PC-3 (cell line): ENCODE data around the gene B4GALT5. TPM values are rescaled to one million over a fixed set of nuclear protein-coding genes. Genes with fewer than 3 reads are reported as not detected.
A peak's percentile ranks its signal among the peaks of the same experiment; 100 is the strongest.

Source experiments
- ATAC-seq: fragments of 200-7000 bp; cut with Tn5 transposase; 2 replicates; pipeline ENCODE4 v1.9.1; 2020; ENCODE audit warnings: mild to moderate bottlenecking, moderate library complexity
- BruUV-seq: library from RNA; stranded (reverse); fragments of 400-500 nt; replicated peaks from 2 replicates; lab custom pipeline; 2021; lab: Mats Ljungman, UMichigan
- CTCF ChIA-PET: fragments of 300-600 bp; sonication (Branson Sonifier 250); formaldehyde crosslinking; loops from one replicate; lab custom pipeline; 2022; ENCODE audit warnings: antibody characterized with exemption; lab: Charles Lee
- POLR2A ChIA-PET: fragments of 300-600 bp; sonication (Branson Sonifier 250); formaldehyde crosslinking; loops from one replicate; lab custom pipeline; 2022; ENCODE audit warnings: antibody characterized with exemption; ENCODE audit not compliant: unreplicated experiment; lab: Charles Lee
- DNase-seq: peaks from one replicate; pipeline ENCODE4 v3.0.0-alpha.2; 2015
- H2AFZ ChIP-seq: fragments of 300-600 bp; sonication (generic); 2 replicates; pipeline ENCODE4 v1.6.0; 2016; ENCODE audit warnings: antibody characterized with exemption, low read length
- H3F3A ChIP-seq: fragments of 300-600 bp; sonication (generic); one replicate; pipeline ENCODE4 v1.6.0; 2017; ENCODE audit warnings: antibody characterized with exemption, low read length, control low read depth, mild to moderate bottlenecking; ENCODE audit not compliant: unreplicated experiment
- H3K27ac ChIP-seq: fragments of 300-600 bp; sonication (generic); 2 replicates; pipeline ENCODE4 v1.5.1; 2016; ENCODE audit warnings: mild to moderate bottlenecking, low read length
- H3K27me3 ChIP-seq: fragments of 300-600 bp; sonication (generic); 2 replicates; pipeline ENCODE4 v1.6.1; 2016; ENCODE audit warnings: low read length, mixed read lengths
- H3K36me3 ChIP-seq: fragments of 300-600 bp; sonication (generic); 2 replicates; pipeline ENCODE4 v1.6.1; 2016; ENCODE audit warnings: low read depth, mixed run types, low read length, mixed read lengths
- H3K4me1 ChIP-seq: fragments of 300-600 bp; sonication (generic); 2 replicates; pipeline ENCODE4 v1.5.1; 2016; ENCODE audit warnings: low read length; ENCODE audit not compliant: insufficient read depth
- H3K4me2 ChIP-seq: fragments of 300-600 bp; sonication (generic); 2 replicates; pipeline ENCODE4 v1.6.0; 2016; ENCODE audit warnings: low read length
- H3K4me3 ChIP-seq: fragments of 300-600 bp; sonication (generic); 2 replicates; pipeline ENCODE4 v1.5.1; 2016; ENCODE audit warnings: mild to moderate bottlenecking, low read length, mixed read lengths
- H3K79me2 ChIP-seq: fragments of 300-600 bp; sonication (generic); 2 replicates; pipeline ENCODE4 v1.6.1; 2017; ENCODE audit warnings: low read length, mixed read lengths
- H3K9ac ChIP-seq: fragments of 300-600 bp; sonication (generic); 2 replicates; pipeline ENCODE4 v1.6.0; 2016; ENCODE audit warnings: mild to moderate bottlenecking, low read length
- H3K9me2 ChIP-seq: fragments of 300-600 bp; sonication (generic); replicated peaks from 2 replicates; pipeline ENCODE4 v1.6.1; 2016; ENCODE audit warnings: mixed run types, low read length, mixed read lengths
- H3K9me3 ChIP-seq: fragments of 300-600 bp; sonication (generic); 2 replicates; pipeline ENCODE4 v1.6.1; 2016; ENCODE audit warnings: low read length, mixed read lengths
- H4K20me1 ChIP-seq: fragments of 300-600 bp; sonication (generic); 2 replicates; pipeline ENCODE4 v1.6.1; 2016; ENCODE audit warnings: low read length, mixed read lengths
- EZH2 ChIP-seq: fragments of 300-600 bp; sonication (generic); IDR thresholded peaks from one replicate; pipeline ENCODE4 v1.6.1; 2017; ENCODE audit warnings: antibody characterized with exemption, mild to moderate bottlenecking, low read length; ENCODE audit not compliant: unreplicated experiment
- EZH2phosphoT487 ChIP-seq: fragments of 300-600 bp; sonication (generic); IDR thresholded peaks from 2 replicates; pipeline ENCODE4 v1.6.1; 2018; ENCODE audit warnings: mild to moderate bottlenecking, antibody characterized with exemption, low read length, borderline replicate concordance
- intact Hi-C: fragments of 100-400 bp; cut with micrococcal nuclease; formaldehyde crosslinking; loops from 2 replicates; pipeline ENCODE4 v1.9.0; 2023
- total RNA-seq: library from RNA; depleted of rRNA; stranded (reverse); fragments of >200 nt; gene quantifications from 2 replicates; pipeline ENCODE4 v1.2.3, GENCODE V29; 2014
- TF ChIP-seq, protein P1 (sequence below): fragments of 300-600 bp; sonication (generic); conservative IDR thresholded peaks from 2 replicates; pipeline ENCODE4 v1.5.1; 2017; ENCODE audit warnings: antibody characterized with exemption, low read depth, mild to moderate bottlenecking, low read length

The B4GALT5 gene
- total RNA-seq, 1 experiment from 2014 or later: 18.1 TPM

DNA sequence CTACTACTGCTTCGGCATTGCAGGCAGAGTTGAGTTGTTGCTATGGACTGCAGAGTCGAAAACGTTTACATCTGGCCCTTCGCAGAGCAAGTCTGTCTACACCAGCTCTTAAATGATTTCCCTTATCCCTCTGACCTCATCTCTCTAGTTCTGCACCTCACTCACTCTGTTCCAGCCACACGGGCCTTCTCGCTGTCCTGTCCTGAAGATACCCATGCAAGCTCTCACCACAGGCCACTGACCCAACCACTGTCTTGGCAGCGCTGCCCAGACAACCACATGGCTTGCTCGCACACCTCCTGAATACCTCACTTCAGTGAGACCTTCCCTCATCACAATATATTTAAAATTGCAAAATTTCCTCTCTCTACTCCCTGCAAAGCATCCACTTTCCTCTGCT lies 31.4 kb downstream of the B4GALT5 start:
- 0 out of 2 replicates have a peak overlapping the region, but pooled peaks have one; percentile 5 for H3K27ac ChIP-seq
- DNase-seq (no peak), ATAC-seq (no peak)
- H3K9ac ChIP-seq: no peak overlapping the region
- H3K4me3 ChIP-seq: no peak overlapping the region
- intact Hi-C loops: no loop called here
- no peaks in the 10 kb centered on the region for H3F3A ChIP-seq
- TF ChIP-seq EZH2: no peak
- TF ChIP-seq, protein P1, sequence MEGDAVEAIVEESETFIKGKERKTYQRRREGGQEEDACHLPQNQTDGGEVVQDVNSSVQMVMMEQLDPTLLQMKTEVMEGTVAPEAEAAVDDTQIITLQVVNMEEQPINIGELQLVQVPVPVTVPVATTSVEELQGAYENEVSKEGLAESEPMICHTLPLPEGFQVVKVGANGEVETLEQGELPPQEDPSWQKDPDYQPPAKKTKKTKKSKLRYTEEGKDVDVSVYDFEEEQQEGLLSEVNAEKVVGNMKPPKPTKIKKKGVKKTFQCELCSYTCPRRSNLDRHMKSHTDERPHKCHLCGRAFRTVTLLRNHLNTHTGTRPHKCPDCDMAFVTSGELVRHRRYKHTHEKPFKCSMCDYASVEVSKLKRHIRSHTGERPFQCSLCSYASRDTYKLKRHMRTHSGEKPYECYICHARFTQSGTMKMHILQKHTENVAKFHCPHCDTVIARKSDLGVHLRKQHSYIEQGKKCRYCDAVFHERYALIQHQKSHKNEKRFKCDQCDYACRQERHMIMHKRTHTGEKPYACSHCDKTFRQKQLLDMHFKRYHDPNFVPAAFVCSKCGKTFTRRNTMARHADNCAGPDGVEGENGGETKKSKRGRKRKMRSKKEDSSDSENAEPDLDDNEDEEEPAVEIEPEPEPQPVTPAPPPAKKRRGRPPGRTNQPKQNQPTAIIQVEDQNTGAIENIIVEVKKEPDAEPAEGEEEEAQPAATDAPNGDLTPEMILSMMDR: no peak
- H2AFZ ChIP-seq: no peak overlapping the region
- ChIA-PET POLR2A (no interaction called here), CTCF (no interaction called here)
- H4K20me1 ChIP-seq: no peaks in the 10 kb centered on the region
- H3K36me3 ChIP-seq: 0 out of 2 replicates have a peak, but pooled peaks cover 3% of the 10 kb centered on the region
- H3K9me3 ChIP-seq: no peaks in the 10 kb centered on the region
- H3K27me3 ChIP-seq: no peaks in the 10 kb centered on the region
- peaks cover 53% of the 10 kb centered on the region for H3K4me1 ChIP-seq
- peak overlapping the region; percentile 48; the same call in 1 of the 2 replicates for H3K4me2 ChIP-seq
- H3K9me2 ChIP-seq: no peaks in the 10 kb centered on the region
- no TSS peak for BruUV-seq
- peaks cover 100% of the 10 kb centered on the region for H3K79me2 ChIP-seq

DNA sequence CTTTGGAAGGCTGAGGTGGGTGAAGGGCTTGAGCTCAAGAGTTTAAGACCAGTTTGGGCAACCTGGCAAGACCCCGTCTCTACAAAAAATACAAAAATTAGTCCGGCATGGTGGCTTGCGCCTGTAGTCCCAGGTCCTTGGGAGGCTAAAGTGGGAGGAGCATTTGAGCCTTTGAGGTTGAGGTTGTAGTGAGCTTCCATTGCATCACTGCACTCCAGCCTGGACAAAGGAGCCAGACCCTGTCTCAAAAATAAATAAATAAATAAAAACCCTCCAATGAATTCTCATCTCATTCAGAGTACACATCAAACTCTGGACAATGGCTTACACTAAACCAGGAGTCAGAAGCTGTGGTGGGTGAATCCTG lies 31.8 kb downstream of the B4GALT5 start:
- ChIA-PET CTCF (interaction anchor here (0.6 kb wide), 1 partner anchor 1464 kb away, joined by 5 read pairs; no protein-coding TSS in a partner anchor), POLR2A (no interaction called here)
- Histone ChIP-seq H3K9me3 (no peaks in the 10 kb centered on the region), H3K27me3 (no peaks in the 10 kb centered on the region), H3K4me2 (peak overlapping the region; percentile 48), H3K79me2 (peaks cover 97% of the 10 kb centered on the region), H3K9me2 (no peaks in the 10 kb centered on the region), H3K9ac (no peak overlapping the region), H3F3A (no peaks in the 10 kb centered on the region), H3K4me3 (no peak overlapping the region), H4K20me1 (no peaks in the 10 kb centered on the region), H3K36me3 (0 out of 2 replicates have a peak, but pooled peaks cover 3% of the 10 kb centered on the region), H2AFZ (no peak overlapping the region), H3K27ac (0 out of 2 replicates have a peak overlapping the region, but pooled peaks have one; percentile 5), H3K4me1 (peaks cover 57% of the 10 kb centered on the region)
- intact Hi-C loops: no loop called here
- BruUV-seq: no TSS peak
- ATAC-seq (no peak), DNase-seq (no peak)
- TF ChIP-seq EZH2 (no peak), EZH2phosphoT487 (no peak)
- TF ChIP-seq, protein P1: no peak

DNA sequence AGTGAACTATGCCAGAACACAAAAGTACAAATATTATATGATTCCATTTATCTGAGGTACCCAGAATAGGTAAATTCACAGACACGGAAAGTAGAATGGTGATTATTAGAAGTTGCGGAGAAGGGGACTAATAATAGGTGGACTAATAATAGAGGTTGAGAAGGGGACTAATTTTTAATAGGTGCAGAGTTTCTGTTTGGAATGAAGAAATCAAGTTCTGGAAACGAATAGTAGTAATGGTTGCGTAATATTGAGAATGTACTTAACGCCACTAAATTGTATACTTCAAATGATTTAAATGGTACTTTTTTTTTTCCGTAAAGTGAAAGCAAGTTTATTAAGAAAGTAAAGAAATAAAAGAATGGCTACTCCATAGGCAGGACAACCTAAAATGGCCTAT lies 33.2 kb downstream of the B4GALT5 start:
- POLR2A ChIA-PET: no interaction called here
- no peak overlapping the region for H3K4me2 ChIP-seq
- intact Hi-C loops: no loop called here

More for the DNA sequence above, 33.2 kb downstream of the B4GALT5 start:
- H2AFZ ChIP-seq: no peak overlapping the region
- H3K9me2 ChIP-seq: no peaks in the 10 kb centered on the region
- H3F3A ChIP-seq: peaks cover 10% of the 10 kb centered on the region
- H4K20me1 ChIP-seq: no peaks in the 10 kb centered on the region
- H3K4me3 ChIP-seq: no peak overlapping the region
- CTCF ChIA-PET: no interaction called here
- BruUV-seq: no TSS peak
- peaks cover 93% of the 10 kb centered on the region for H3K79me2 ChIP-seq
- 0 out of 2 replicates have a peak, but pooled peaks cover 3% of the 10 kb centered on the region for H3K36me3 ChIP-seq
- no peaks in the 10 kb centered on the region for H3K27me3 ChIP-seq
- DNase-seq: no peak
- peaks cover 60% of the 10 kb centered on the region for H3K4me1 ChIP-seq
- no peaks in the 10 kb centered on the region for H3K9me3 ChIP-seq
- no peak overlapping the region for H3K9ac ChIP-seq
- TF ChIP-seq, protein P1: no peak
- TF ChIP-seq EZH2 (no peak), EZH2phosphoT487 (no peak)
- ATAC-seq: no peak
- no peak overlapping the region for H3K27ac ChIP-seq
